Ishikawa (cell line): ENCODE data around the gene CHPT1.

Experiments used
- CREB1 ChIP-seq: IDR thresholded peaks from 2 replicates; pipeline ENCODE4 v1.6.1; 2012; ENCODE audit warnings: low read depth
- EP300 ChIP-seq: IDR thresholded peaks from 2 replicates; pipeline ENCODE4 v1.6.1; 2012; ENCODE audit warnings: borderline replicate concordance
- FOXM1 ChIP-seq: IDR thresholded peaks from 2 replicates; pipeline ENCODE4 v1.6.1; 2012; ENCODE audit warnings: low read depth, borderline replicate concordance
- NFIC ChIP-seq: IDR thresholded peaks from 2 replicates; pipeline ENCODE4 v1.6.1; 2012
- RAD21 ChIP-seq: IDR thresholded peaks from 2 replicates; pipeline ENCODE4 v1.6.1; 2012; ENCODE audit warnings: low read depth
- REST ChIP-seq: IDR thresholded peaks from 2 replicates; pipeline ENCODE4 v1.6.1; 2012; ENCODE audit warnings: low read depth, mild to moderate bottlenecking
- TAF1 ChIP-seq: IDR thresholded peaks from 2 replicates; pipeline ENCODE4 v1.6.1; 2012; ENCODE audit warnings: low read depth, mild to moderate bottlenecking
- TEAD4 ChIP-seq: IDR thresholded peaks from 2 replicates; pipeline ENCODE4 v1.6.1; 2012
- USF1 ChIP-seq: IDR thresholded peaks from 2 replicates; pipeline ENCODE4 v1.6.1; 2012
- YY1 ChIP-seq: IDR thresholded peaks from 2 replicates; pipeline ENCODE4 v1.6.1; 2012; ENCODE audit warnings: low read depth
- ZBTB7A ChIP-seq: IDR thresholded peaks from 2 replicates; pipeline ENCODE4 v1.6.1; 2012; ENCODE audit warnings: low read depth
- TF ChIP-seq, protein P1 (sequence below): IDR thresholded peaks from 2 replicates; pipeline ENCODE4 v1.6.1; 2012

- TF ChIP-seq TEAD4: no peak
- no peak for TF ChIP-seq CREB1
- TF ChIP-seq EP300: no peak
- TF ChIP-seq TAF1: no peak
- TF ChIP-seq REST: no peak
- TF ChIP-seq RAD21: no peak
- TF ChIP-seq, protein P1, sequence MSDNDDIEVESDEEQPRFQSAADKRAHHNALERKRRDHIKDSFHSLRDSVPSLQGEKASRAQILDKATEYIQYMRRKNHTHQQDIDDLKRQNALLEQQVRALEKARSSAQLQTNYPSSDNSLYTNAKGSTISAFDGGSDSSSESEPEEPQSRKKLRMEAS: no peak
- no peak for TF ChIP-seq YY1
- TF ChIP-seq ZBTB7A: no peak
- no peak for TF ChIP-seq USF1
- no peak for TF ChIP-seq NFIC
- TF ChIP-seq FOXM1: no peak
Observed at GRCh38 chr12:101750152-101750551, 52.7 kb downstream of the CHPT1 start.
